IMR-90 (cell line): Measurements from ENCODE around the gene CACNA1D.

Experiments
- MAZ ChIP-seq: IDR thresholded peaks from 2 replicates; pipeline ENCODE4 v1.6.1; 2012; ENCODE audit warnings: low read depth, mild to moderate bottlenecking, low read length, improper control_type of control experiment, moderate library complexity, borderline replicate concordance
- MXI1 ChIP-seq: IDR thresholded peaks from 2 replicates; pipeline ENCODE4 v1.6.1; 2012; ENCODE audit warnings: low read depth, mild to moderate bottlenecking, low read length, moderate library complexity, borderline replicate concordance
- POLR2A ChIP-seq: IDR thresholded peaks from 2 replicates; pipeline ENCODE4 v1.6.1; 2012; ENCODE audit warnings: mild to moderate bottlenecking, low read depth, low read length
- RAD21 ChIP-seq: IDR thresholded peaks from 2 replicates; pipeline ENCODE4 v1.6.1; 2012; ENCODE audit warnings: low read length, improper control_type of control experiment
- RCOR1 ChIP-seq: IDR thresholded peaks from 2 replicates; pipeline ENCODE4 v1.6.1; 2012; ENCODE audit warnings: mild to moderate bottlenecking, low read length, improper control_type of control experiment; ENCODE audit not compliant: insufficient replicate concordance
- TF ChIP-seq, protein P1 (sequence below): conservative IDR thresholded peaks from 2 replicates; pipeline ENCODE4 v1.5.1; 2012; ENCODE audit warnings: mild to moderate bottlenecking, low read depth, low read length, improper control_type of control experiment

- TF ChIP-seq, protein P1, sequence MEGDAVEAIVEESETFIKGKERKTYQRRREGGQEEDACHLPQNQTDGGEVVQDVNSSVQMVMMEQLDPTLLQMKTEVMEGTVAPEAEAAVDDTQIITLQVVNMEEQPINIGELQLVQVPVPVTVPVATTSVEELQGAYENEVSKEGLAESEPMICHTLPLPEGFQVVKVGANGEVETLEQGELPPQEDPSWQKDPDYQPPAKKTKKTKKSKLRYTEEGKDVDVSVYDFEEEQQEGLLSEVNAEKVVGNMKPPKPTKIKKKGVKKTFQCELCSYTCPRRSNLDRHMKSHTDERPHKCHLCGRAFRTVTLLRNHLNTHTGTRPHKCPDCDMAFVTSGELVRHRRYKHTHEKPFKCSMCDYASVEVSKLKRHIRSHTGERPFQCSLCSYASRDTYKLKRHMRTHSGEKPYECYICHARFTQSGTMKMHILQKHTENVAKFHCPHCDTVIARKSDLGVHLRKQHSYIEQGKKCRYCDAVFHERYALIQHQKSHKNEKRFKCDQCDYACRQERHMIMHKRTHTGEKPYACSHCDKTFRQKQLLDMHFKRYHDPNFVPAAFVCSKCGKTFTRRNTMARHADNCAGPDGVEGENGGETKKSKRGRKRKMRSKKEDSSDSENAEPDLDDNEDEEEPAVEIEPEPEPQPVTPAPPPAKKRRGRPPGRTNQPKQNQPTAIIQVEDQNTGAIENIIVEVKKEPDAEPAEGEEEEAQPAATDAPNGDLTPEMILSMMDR = no peak
- no peak for TF ChIP-seq RAD21
- no peak for TF ChIP-seq MAZ
- TF ChIP-seq POLR2A = no peak
- TF ChIP-seq MXI1 = no peak
- no peak for TF ChIP-seq RCOR1
Measured at GRCh38 chr3:53526704-53527055, 32.3 kb downstream of the CACNA1D start.
